Upper lobe of left lung (tissue), 4 donors: Measurements from ENCODE around the gene EPGN.

ENCODE experiments used
- POLR2AphosphoS5 ChIP-seq, 2 donors: sonication (generic); formaldehyde crosslinking; IDR thresholded peaks; one replicate each; pipeline ENCODE4 v1.5.1; 2017; ENCODE audit warnings: antibody characterized with exemption in 2 of 2
- TF ChIP-seq, protein P1 (sequence below), 6 experiments: fragments of 450-650 bp in 4 of 6; fragments of 200-600 bp in 2 of 6; sonication (generic) in 2 of 6; IDR thresholded peaks; one replicate each; pipeline ENCODE4 v1.5.1; 2016 to 2019; ENCODE audit warnings: antibody characterized with exemption in 6 of 6

DNA sequence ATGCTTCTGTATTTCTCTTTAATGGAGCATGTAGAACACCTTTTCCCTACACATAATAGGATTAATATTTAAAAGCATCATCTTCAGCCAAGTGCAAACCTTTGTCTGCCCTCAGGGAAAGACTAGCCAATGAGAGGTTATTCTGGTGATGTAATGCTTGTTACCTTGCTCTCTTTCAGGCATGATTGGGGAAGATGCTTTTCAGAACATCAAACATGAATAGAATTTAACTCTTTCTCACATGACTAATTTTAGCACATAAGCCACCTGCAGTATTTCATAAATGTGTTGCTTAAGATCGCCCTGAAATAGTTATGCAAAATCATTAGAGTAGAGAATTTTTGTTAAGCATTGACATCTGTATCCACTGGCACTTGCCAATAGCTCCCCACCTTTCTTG is 10.7 kb upstream of the EPGN start:
- TF ChIP-seq, protein P1, sequence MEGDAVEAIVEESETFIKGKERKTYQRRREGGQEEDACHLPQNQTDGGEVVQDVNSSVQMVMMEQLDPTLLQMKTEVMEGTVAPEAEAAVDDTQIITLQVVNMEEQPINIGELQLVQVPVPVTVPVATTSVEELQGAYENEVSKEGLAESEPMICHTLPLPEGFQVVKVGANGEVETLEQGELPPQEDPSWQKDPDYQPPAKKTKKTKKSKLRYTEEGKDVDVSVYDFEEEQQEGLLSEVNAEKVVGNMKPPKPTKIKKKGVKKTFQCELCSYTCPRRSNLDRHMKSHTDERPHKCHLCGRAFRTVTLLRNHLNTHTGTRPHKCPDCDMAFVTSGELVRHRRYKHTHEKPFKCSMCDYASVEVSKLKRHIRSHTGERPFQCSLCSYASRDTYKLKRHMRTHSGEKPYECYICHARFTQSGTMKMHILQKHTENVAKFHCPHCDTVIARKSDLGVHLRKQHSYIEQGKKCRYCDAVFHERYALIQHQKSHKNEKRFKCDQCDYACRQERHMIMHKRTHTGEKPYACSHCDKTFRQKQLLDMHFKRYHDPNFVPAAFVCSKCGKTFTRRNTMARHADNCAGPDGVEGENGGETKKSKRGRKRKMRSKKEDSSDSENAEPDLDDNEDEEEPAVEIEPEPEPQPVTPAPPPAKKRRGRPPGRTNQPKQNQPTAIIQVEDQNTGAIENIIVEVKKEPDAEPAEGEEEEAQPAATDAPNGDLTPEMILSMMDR (IDR thresholded peaks at IDR 0.05): no peak
- TF ChIP-seq POLR2AphosphoS5 (IDR thresholded peaks at IDR 0.05): no peak
